ENCODE measurements around the gene EPGN.

DNA sequence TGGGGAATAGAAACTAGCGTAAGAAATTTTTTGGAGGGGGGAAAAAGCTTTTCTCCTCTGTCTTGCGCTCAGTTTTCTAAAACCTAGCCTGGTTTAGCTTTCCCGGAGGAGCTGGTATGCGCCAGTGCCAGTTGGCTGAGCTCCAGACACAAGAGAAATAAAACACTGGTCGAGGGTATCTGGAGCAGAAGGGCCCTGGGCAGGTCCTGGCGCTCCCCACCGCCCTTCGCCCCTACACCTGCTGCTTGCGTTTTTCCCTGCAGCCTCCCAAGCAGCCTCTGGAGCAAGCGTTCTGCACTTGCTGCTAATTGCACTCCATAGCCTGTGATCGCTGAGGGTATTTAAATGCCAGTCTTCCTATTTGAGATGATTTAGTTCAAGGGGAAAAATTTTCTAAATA lies 57.5 kb downstream of the EPGN start:
- TF ChIP-seq, protein P1, sequence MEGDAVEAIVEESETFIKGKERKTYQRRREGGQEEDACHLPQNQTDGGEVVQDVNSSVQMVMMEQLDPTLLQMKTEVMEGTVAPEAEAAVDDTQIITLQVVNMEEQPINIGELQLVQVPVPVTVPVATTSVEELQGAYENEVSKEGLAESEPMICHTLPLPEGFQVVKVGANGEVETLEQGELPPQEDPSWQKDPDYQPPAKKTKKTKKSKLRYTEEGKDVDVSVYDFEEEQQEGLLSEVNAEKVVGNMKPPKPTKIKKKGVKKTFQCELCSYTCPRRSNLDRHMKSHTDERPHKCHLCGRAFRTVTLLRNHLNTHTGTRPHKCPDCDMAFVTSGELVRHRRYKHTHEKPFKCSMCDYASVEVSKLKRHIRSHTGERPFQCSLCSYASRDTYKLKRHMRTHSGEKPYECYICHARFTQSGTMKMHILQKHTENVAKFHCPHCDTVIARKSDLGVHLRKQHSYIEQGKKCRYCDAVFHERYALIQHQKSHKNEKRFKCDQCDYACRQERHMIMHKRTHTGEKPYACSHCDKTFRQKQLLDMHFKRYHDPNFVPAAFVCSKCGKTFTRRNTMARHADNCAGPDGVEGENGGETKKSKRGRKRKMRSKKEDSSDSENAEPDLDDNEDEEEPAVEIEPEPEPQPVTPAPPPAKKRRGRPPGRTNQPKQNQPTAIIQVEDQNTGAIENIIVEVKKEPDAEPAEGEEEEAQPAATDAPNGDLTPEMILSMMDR (IDR thresholded peaks at IDR 0.05; ENCODE audit: low read depth, low read length): no peak
- TF ChIP-seq EZH2phosphoT487 (IDR thresholded peaks at IDR 0.05; ENCODE audit: low read depth): no peak

Data from OCI-LY3 (cell line).